ENCODE measurements around the gene EVI2A. TPM values are rescaled to one million over a fixed set of nuclear protein-coding genes. Genes with fewer than 3 reads are reported as not detected.

The EVI2A gene
- not detected in 2 replicates for total RNA-seq (2014; rRNA removed; shearing (Covaris generic))
- polyA plus RNA-seq (2016; fragmentation: Nextera tagmentation; extraction: Ambion mirVana), result 0.96 and 1.3 TPM in 2 replicates
- long read RNA-seq, result 0 reads

- H3K4me3 ChIP-seq, result no peak within 1 kb of the TSS
- H3K79me2 ChIP-seq (replicated peaks; ENCODE audit: insufficient read depth), result no peaks in the 10 kb centered on the region
- H4K20me1 ChIP-seq (replicated peaks; ENCODE audit: insufficient read depth), result no peaks in the 10 kb centered on the region
- Mint-ChIP-seq H3K4me1 (peaks cover 12% of the 10 kb centered on the region; the same call in 2 of the 3 replicates), H3K27me3 (ENCODE audit: insufficient read depth, low read depth, poor library complexity) (peaks cover 4% of the 10 kb centered on the region), H3K36me3 (ENCODE audit: low read depth) (no peaks in the 10 kb centered on the region), H3K9me3 (no peaks in the 10 kb centered on the region), H3K4me3 (no peak within 1 kb of the TSS), H3K27ac (no peak within 1 kb of the TSS)
- no peaks in the 10 kb centered on the region for H3K9me2 ChIP-seq (ENCODE audit: insufficient read depth)
- H3K27ac ChIP-seq (ENCODE audit: low read depth), result no peak within 1 kb of the TSS
- no peak within 1 kb of the TSS for H3K4me2 ChIP-seq
- H3F3A ChIP-seq (replicated peaks; ENCODE audit: low read depth), result no peaks in the 10 kb centered on the region
- H2AFZ ChIP-seq, result no peak within 1 kb of the TSS
- no peak for TF ChIP-seq ZNF114 (CRISPR knock-in tag; IDR thresholded peaks at IDR 0.05)
- H3K36me3 ChIP-seq (ENCODE audit: insufficient read depth), result no peaks in the 10 kb centered on the region
- DNase-seq (ENCODE audit: low spot score) (peak; percentile 20), ATAC-seq (peak; percentile 28; the same call in 2 of the 3 replicates)
- H3K4me1 ChIP-seq (ENCODE audit: insufficient read depth), result peaks cover 17% of the 10 kb centered on the region; the same call in 1 of the 2 replicates
- no peaks in the 10 kb centered on the region for H3K27me3 ChIP-seq (ENCODE audit: insufficient read depth)
These were observed at the start of gene EVI2A for GRCh38 chr17:31321481-31321880. Gene EVI2A, minus strand, starts transcription at chr17:31321622. Its CDS starts 2,609 bp downstream, at chr17:31319013.

- no peak for DNase-seq (ENCODE audit: low spot score)
- Histone ChIP-seq H3K36me3 (ENCODE audit: insufficient read depth) (no peaks in the 10 kb centered on the region), H3K9me2 (ENCODE audit: insufficient read depth) (no peaks in the 10 kb centered on the region), H3K79me2 (replicated peaks; ENCODE audit: insufficient read depth) (no peaks in the 10 kb centered on the region), H3K4me2 (no peak overlapping the region), H4K20me1 (replicated peaks; ENCODE audit: insufficient read depth) (no peaks in the 10 kb centered on the region), H2AFZ (no peak overlapping the region), H3K4me1 (ENCODE audit: insufficient read depth) (peaks cover 5% of the 10 kb centered on the region; the same call in 1 of the 2 replicates), H3K4me3 (no peak overlapping the region), H3F3A (replicated peaks; ENCODE audit: low read depth) (no peaks in the 10 kb centered on the region), H3K27ac (ENCODE audit: low read depth) (0 out of 2 replicates have a peak overlapping the region, but pooled peaks have one; percentile 7), H3K27me3 (ENCODE audit: insufficient read depth) (no peaks in the 10 kb centered on the region)
- no peaks in the 10 kb centered on the region for H3K9me3 Mint-ChIP-seq
- H3K27ac Mint-ChIP-seq, result peak overlapping the region; percentile 68; the same call in 1 of the 2 replicates
- no peak for TF ChIP-seq EZH2 (IDR thresholded peaks at IDR 0.05; ENCODE audit: low read depth, unreplicated experiment)
- H3K27me3 Mint-ChIP-seq (ENCODE audit: insufficient read depth, low read depth, poor library complexity), result no peaks in the 10 kb centered on the region
- H3K36me3 Mint-ChIP-seq (ENCODE audit: low read depth), result no peaks in the 10 kb centered on the region
- H3K4me3 Mint-ChIP-seq, result no peak overlapping the region
- H3K4me1 Mint-ChIP-seq, result peaks cover 9% of the 10 kb centered on the region; the same call in 2 of the 3 replicates
- ATAC-seq, result no peak
These were observed 47.8 kb upstream of the EVI2A start for GRCh38 chr17:31369266-31369665.

- Mint-ChIP-seq H3K4me3 (no peak overlapping the region), H3K27ac (no peak overlapping the region), H3K27me3 (ENCODE audit: insufficient read depth, low read depth, poor library complexity) (no peaks in the 10 kb centered on the region), H3K36me3 (ENCODE audit: low read depth) (peaks cover under 1% of the 10 kb centered on the region; the same call in 1 of the 3 replicates), H3K9me3 (no peaks in the 10 kb centered on the region), H3K4me1 (peaks cover 9% of the 10 kb centered on the region; the same call in 2 of the 3 replicates)
- Histone ChIP-seq H3K36me3 (ENCODE audit: insufficient read depth) (no peaks in the 10 kb centered on the region), H4K20me1 (replicated peaks; ENCODE audit: insufficient read depth) (no peaks in the 10 kb centered on the region), H3K79me2 (replicated peaks; ENCODE audit: insufficient read depth) (no peaks in the 10 kb centered on the region), H3K4me1 (ENCODE audit: insufficient read depth) (peaks cover 1% of the 10 kb centered on the region; the same call in 1 of the 2 replicates), H3K9me2 (ENCODE audit: insufficient read depth) (no peaks in the 10 kb centered on the region), H2AFZ (no peak overlapping the region), H3K27me3 (ENCODE audit: insufficient read depth) (no peaks in the 10 kb centered on the region), H3F3A (replicated peaks; ENCODE audit: low read depth) (no peaks in the 10 kb centered on the region), H3K4me3 (no peak overlapping the region), H3K4me2 (no peak overlapping the region), H3K27ac (ENCODE audit: low read depth) (no peak overlapping the region)
- ATAC-seq (no peak), DNase-seq (ENCODE audit: low spot score) (no peak)
- TF ChIP-seq ZNF331 (CRISPR knock-in tag; IDR thresholded peaks at IDR 0.05; ENCODE audit: low read depth), result no peak
- no peak for TF ChIP-seq JUNB (IDR thresholded peaks at IDR 0.05; ENCODE audit: unreplicated experiment)
- TF ChIP-seq ETS1 (IDR thresholded peaks at IDR 0.05), result no peak
- no peak for TF ChIP-seq CTCF (conservative IDR thresholded peaks at IDR 0.05; ENCODE audit: low read depth in 2 of 2)
- TF ChIP-seq ZNF114 (CRISPR knock-in tag; IDR thresholded peaks at IDR 0.05), result no peak
- TF ChIP-seq ZNF462 (CRISPR knock-in tag; IDR thresholded peaks at IDR 0.05), result no peak
These were observed 44.7 kb upstream of the EVI2A start for GRCh38 chr17:31366088-31366487.

All from GM23338 (cell line).